HEK293 (cell line): ENCODE results near the gene CCDC73.

Experiments used
- CTCF ChIP-seq: fragments of 450-650 bp; formaldehyde crosslinking; IDR thresholded peaks from 2 replicates; pipeline ENCODE4 v1.5.1; 2016; ENCODE audit warnings: missing biosample characterization, missing genetic modification characterization
- KLF8 ChIP-seq: fragments of 450-650 bp; formaldehyde crosslinking; IDR thresholded peaks from 2 replicates; pipeline ENCODE4 v1.5.1; 2016; ENCODE audit warnings: missing biosample characterization, missing genetic modification characterization
- PATZ1 ChIP-seq: fragments of 450-650 bp; formaldehyde crosslinking; IDR thresholded peaks from 2 replicates; pipeline ENCODE4 v1.5.1; 2016; ENCODE audit warnings: missing biosample characterization, missing genetic modification characterization
- PBX3 ChIP-seq: sonication (generic); formaldehyde crosslinking; IDR thresholded peaks from 2 replicates; pipeline ENCODE4 v1.8.1; 2022; ENCODE audit warnings: mild to moderate bottlenecking, moderate library complexity, missing genetic modification reagents
- TCF7L2 ChIP-seq: IDR thresholded peaks from 2 replicates; pipeline ENCODE4 v1.6.1; 2011; ENCODE audit warnings: low read depth, mild to moderate bottlenecking, inconsistent platforms, low read length, moderate library complexity, borderline replicate concordance
- TRIM28 ChIP-seq: IDR thresholded peaks from 2 replicates; pipeline ENCODE4 v1.6.1; 2011; ENCODE audit warnings: low read length, control low read depth, borderline replicate concordance
- YY1 ChIP-seq: fragments of 450-650 bp; formaldehyde crosslinking; IDR thresholded peaks from 2 replicates; pipeline ENCODE4 v1.5.1; 2018; ENCODE audit warnings: missing biosample characterization, missing genetic modification characterization
- ZBTB21 ChIP-seq: fragments of 450-650 bp; formaldehyde crosslinking; IDR thresholded peaks from 2 replicates; pipeline ENCODE4 v1.5.1; 2017; ENCODE audit warnings: missing biosample characterization, missing genetic modification characterization
- ZBTB8A ChIP-seq: fragments of 450-650 bp; formaldehyde crosslinking; IDR thresholded peaks from 2 replicates; pipeline ENCODE4 v1.5.1; 2016; ENCODE audit warnings: missing biosample characterization, missing genetic modification characterization
- ZNF133 ChIP-seq: fragments of 450-650 bp; formaldehyde crosslinking; IDR thresholded peaks from 2 replicates; pipeline ENCODE4 v1.5.1; 2016; ENCODE audit warnings: missing biosample characterization, missing genetic modification characterization
- ZNF24 ChIP-seq: fragments of 450-650 bp; formaldehyde crosslinking; IDR thresholded peaks from 2 replicates; pipeline ENCODE4 v1.5.1; 2016; ENCODE audit warnings: missing biosample characterization, missing genetic modification characterization
- ZNF521 ChIP-seq: fragments of 450-650 bp; formaldehyde crosslinking; IDR thresholded peaks from 2 replicates; pipeline ENCODE4 v1.5.1; 2017; ENCODE audit warnings: missing biosample characterization, mild to moderate bottlenecking, missing genetic modification characterization
- ZNF621 ChIP-seq: fragments of 450-650 bp; formaldehyde crosslinking; IDR thresholded peaks from 2 replicates; pipeline ENCODE4 v1.5.1; 2017; ENCODE audit warnings: missing biosample characterization, missing genetic modification characterization
- ZSCAN18 ChIP-seq: fragments of 450-650 bp; formaldehyde crosslinking; IDR thresholded peaks from 2 replicates; pipeline ENCODE4 v1.5.1; 2016; ENCODE audit warnings: missing biosample characterization, missing genetic modification characterization

- TF ChIP-seq PBX3 (CRISPR knock-in tag) (no peak), CTCF (tag by site-specific recombination) (no peak), YY1 (tag by site-specific recombination) (no peak), ZNF521 (tag by site-specific recombination) (no peak), TCF7L2 (no peak), ZNF24 (tag by site-specific recombination) (no peak), ZBTB21 (tag by site-specific recombination) (no peak), KLF8 (tag by site-specific recombination) (no peak), TRIM28 (no peak), ZBTB8A (tag by site-specific recombination) (no peak), ZNF621 (tag by site-specific recombination) (no peak), ZSCAN18 (tag by site-specific recombination) (no peak), ZNF133 (no peak), PATZ1 (tag by site-specific recombination) (no peak)
Measured at GRCh38 chr11:32790916-32791315, 3.5 kb downstream of the CCDC73 start.
